Breast epithelium (tissue), 4 donors: ENCODE data around the gene MINDY4B. TPM values are rescaled to one million over a fixed set of nuclear protein-coding genes. Genes with fewer than 3 reads are reported as not detected.

Experiments
- DNase-seq, 2 donors: peaks; one replicate each; pipeline ENCODE4 v3.0.0-alpha.2; 2019; ENCODE audit warnings: low spot score in 2 of 2
- H3K27ac ChIP-seq, 2 donors: fragments of 200-600 bp; sonication (generic) in 1 of 2; one replicate each; pipeline ENCODE4 v1.5.1; 2016 to 2019; ENCODE audit warnings: mild to moderate bottlenecking in 1 of 2
- H3K27me3 ChIP-seq, 2 donors: fragments of 200-600 bp; sonication (generic) in 1 of 2; one replicate each; pipeline versions ENCODE4 v1.5.1 to v1.6.0; 2017 to 2019; ENCODE audit warnings: control low read depth in 1 of 2, mild to moderate bottlenecking in 1 of 2
- H3K36me3 ChIP-seq: fragments of 200-600 bp; one replicate; pipeline ENCODE4 v1.5.1; 2019
- H3K4me1 ChIP-seq, 2 donors: fragments of 200-600 bp; sonication (generic); one replicate each; pipeline ENCODE4 v1.5.1; 2016 to 2019; ENCODE audit warnings: control low read depth in 1 of 2
- H3K4me3 ChIP-seq, 3 donors: fragments of 200-600 bp; sonication (generic); 1 replicate in 2 of 3; 2 replicates in 1 of 3; pipeline ENCODE4 v1.5.1; 2016 to 2019; ENCODE audit warnings: mild to moderate bottlenecking in 3 of 3, moderate library complexity in 2 of 3
- H3K9me3 ChIP-seq, 2 donors: fragments of 200-600 bp; sonication (generic) in 1 of 2; one replicate each; pipeline ENCODE4 v1.5.1; 2016 to 2019; ENCODE audit warnings: control low read depth in 1 of 2
- POLR2A ChIP-seq: fragments of 450-650 bp; IDR thresholded peaks from one replicate; pipeline ENCODE4 v1.6.1; 2016; ENCODE audit warnings: antibody characterized with exemption, mild to moderate bottlenecking, moderate library complexity
- POLR2AphosphoS5 ChIP-seq, 3 donors: sonication (generic); formaldehyde crosslinking; IDR thresholded peaks; one replicate each; pipeline ENCODE4 v1.6.1; 2017; ENCODE audit warnings: antibody characterized with exemption in 3 of 3
- intact Hi-C: fragments of 100-400 bp; cut with DNase I; formaldehyde crosslinking; loops from one replicate; pipeline ENCODE4 v1.15.1; 2023; ENCODE audit warnings: low total_unique reads
- total RNA-seq, 3 donors: library from RNA; depleted of rRNA; stranded (reverse); fragments of >200 nt; gene quantifications; one replicate each; pipeline ENCODE4 v1.1.0, GENCODE V29; 2016
- TF ChIP-seq, protein P1 (sequence below), 3 donors: fragments of 450-650 bp; IDR thresholded peaks; one replicate each; pipeline ENCODE4 v1.5.1; 2016 to 2017; ENCODE audit warnings: antibody characterized with exemption in 3 of 3, mild to moderate bottlenecking in 3 of 3, moderate library complexity in 3 of 3

MINDY4B gene
- total RNA-seq, 3 donors from 2014 or later: not detected

DNA sequence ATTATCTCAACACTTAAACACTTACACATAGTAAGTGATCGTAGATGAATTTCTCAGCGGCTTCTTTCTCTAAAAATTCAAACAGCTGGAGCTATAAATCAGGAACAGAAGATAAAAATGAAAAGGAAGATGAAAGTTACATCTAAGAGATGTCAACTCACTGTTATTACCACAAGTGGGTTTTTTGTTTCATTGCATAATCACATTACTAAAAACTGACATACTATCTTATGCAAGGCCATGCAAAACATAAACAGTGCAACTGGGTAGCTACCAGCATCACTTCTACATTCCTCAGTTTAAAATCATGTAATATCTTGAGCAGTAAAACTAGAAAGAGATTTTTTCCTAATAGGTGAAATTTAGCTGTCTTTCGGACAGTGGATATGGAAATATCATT lies 14.9 kb downstream of the MINDY4B start:
- no peak for DNase-seq
- no peaks in the 10 kb centered on the region for H3K4me1 ChIP-seq
- H3K9me3 ChIP-seq: no peaks in the 10 kb centered on the region
- H3K27ac ChIP-seq: no peak overlapping the region
- TF ChIP-seq, protein P1, sequence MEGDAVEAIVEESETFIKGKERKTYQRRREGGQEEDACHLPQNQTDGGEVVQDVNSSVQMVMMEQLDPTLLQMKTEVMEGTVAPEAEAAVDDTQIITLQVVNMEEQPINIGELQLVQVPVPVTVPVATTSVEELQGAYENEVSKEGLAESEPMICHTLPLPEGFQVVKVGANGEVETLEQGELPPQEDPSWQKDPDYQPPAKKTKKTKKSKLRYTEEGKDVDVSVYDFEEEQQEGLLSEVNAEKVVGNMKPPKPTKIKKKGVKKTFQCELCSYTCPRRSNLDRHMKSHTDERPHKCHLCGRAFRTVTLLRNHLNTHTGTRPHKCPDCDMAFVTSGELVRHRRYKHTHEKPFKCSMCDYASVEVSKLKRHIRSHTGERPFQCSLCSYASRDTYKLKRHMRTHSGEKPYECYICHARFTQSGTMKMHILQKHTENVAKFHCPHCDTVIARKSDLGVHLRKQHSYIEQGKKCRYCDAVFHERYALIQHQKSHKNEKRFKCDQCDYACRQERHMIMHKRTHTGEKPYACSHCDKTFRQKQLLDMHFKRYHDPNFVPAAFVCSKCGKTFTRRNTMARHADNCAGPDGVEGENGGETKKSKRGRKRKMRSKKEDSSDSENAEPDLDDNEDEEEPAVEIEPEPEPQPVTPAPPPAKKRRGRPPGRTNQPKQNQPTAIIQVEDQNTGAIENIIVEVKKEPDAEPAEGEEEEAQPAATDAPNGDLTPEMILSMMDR (IDR thresholded peaks at IDR 0.05): no peak
- TF ChIP-seq POLR2AphosphoS5 (IDR thresholded peaks at IDR 0.05) (no peak), POLR2A (no peak)
- H3K36me3 ChIP-seq: no peaks in the 10 kb centered on the region
- no peaks in the 10 kb centered on the region for H3K27me3 ChIP-seq
- H3K4me3 ChIP-seq: no peak overlapping the region
- intact Hi-C loops: no loop called here

DNA sequence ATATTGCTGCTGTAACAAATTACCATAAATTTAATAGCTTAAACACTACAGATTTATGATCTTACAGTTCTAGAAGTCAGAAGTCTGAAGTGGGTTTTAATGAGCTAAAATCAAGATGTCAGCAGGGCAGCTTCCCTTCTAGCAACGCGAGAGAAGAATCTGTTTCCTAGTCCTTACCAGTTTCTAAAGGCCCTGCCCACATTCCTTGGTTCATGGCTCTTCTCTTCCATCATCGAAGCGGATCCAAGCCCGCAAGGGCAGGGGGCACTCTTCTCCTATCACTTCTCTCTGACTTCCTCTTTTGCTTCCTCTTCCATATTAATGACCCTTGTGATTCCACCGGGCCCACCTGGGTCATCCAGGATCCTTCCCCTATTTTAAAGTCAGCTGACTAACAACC lies 16.1 kb downstream of the MINDY4B start:
- no peak for DNase-seq
- Histone ChIP-seq H3K9me3 (no peaks in the 10 kb centered on the region), H3K27me3 (peaks cover 0 to 4% of the 10 kb centered on the region in 2 donors), H3K27ac (no peak overlapping the region), H3K4me3 (no peak overlapping the region), H3K36me3 (no peaks in the 10 kb centered on the region), H3K4me1 (no peaks in the 10 kb centered on the region)
- TF ChIP-seq POLR2AphosphoS5 (IDR thresholded peaks at IDR 0.05) (no peak), POLR2A (no peak)
- TF ChIP-seq, protein P1 (IDR thresholded peaks at IDR 0.05): no peak
- intact Hi-C loops: no loop called here

DNA sequence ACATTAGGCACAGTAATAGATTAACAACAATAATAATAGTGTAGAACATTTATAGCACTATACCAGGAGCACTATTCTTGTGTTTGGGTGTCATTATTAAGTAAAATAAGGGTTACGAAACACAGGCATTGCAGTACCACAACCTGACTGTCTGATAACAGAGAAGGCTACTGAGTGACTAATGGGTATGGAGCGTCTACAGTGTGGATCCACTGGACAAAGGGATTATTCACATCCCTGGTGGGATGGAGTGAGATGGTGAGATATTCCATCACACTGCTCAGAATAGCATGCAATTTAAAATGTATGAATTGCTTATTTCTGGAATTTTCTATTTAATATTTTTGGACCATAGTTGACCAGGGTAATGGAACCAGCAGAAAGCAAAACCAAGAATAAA lies 18.2 kb downstream of the MINDY4B start:
- H3K9me3 ChIP-seq: no peaks in the 10 kb centered on the region
- H3K27me3 ChIP-seq: peaks cover 0 to 4% of the 10 kb centered on the region in 2 donors
- intact Hi-C loops: no loop called here
- no peaks in the 10 kb centered on the region for H3K36me3 ChIP-seq
- TF ChIP-seq, protein P1 (IDR thresholded peaks at IDR 0.05): no peak
- TF ChIP-seq POLR2A (no peak), POLR2AphosphoS5 (IDR thresholded peaks at IDR 0.05) (no peak)
- H3K4me3 ChIP-seq: no peak overlapping the region
- DNase-seq: no peak
- H3K27ac ChIP-seq: no peak overlapping the region
- H3K4me1 ChIP-seq: no peaks in the 10 kb centered on the region

DNA sequence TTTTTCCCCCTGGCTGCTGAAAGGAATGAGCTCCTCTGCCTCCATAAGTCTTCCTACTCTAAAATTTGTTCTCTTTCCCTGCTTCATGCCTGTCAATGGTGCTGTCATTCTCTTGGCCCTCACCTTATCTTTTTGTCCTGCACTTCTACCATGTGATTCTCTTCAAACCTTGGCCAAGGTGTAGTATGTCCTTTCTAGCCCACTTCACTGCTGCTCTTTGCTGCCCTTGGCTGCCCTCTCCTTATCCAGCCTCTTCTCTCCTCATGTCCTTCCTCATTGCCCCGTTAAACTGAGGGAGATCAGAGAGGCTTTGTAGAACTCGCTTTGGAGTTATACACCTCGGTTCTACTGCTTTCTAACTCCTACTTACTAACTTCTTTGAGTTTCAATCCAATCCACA lies 19.7 kb downstream of the MINDY4B start:
- intact Hi-C loops: no loop called here
- H3K4me1 ChIP-seq: no peaks in the 10 kb centered on the region
- no peak for DNase-seq
- TF ChIP-seq POLR2AphosphoS5 (IDR thresholded peaks at IDR 0.05) (no peak), POLR2A (no peak)
- TF ChIP-seq, protein P1 (IDR thresholded peaks at IDR 0.05): no peak
- H3K9me3 ChIP-seq: no peaks in the 10 kb centered on the region
- peaks cover 0 to 4% of the 10 kb centered on the region in 2 donors for H3K27me3 ChIP-seq
- no peak overlapping the region for H3K4me3 ChIP-seq
- H3K27ac ChIP-seq: no peak overlapping the region
- no peaks in the 10 kb centered on the region for H3K36me3 ChIP-seq

DNA sequence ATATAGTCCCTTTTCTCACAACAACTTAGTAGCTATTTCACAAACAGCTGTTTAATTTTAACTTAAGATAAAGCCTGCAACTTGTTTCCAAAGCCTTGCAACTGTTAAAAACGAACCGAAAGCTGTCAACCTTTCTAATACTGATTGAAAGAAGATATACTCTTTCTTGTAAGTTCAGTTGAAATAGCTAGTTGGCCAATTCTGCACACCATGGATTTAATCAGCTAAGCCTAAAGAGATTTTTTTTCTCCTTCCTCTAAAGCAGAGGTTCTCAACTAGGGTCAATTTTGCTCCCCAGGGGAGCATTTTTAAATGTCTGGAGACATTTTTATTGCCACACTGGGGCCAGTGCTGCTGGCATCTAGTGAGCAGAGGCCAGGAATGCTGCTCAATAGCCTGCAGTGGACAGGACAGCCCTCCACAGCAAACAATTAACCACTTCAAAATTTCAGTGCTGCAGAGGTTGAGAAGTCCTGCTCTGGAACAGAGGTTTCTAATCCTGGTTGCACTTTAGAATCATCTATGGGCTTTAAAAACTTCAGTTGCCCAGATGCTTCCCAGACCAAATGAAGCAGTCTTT lies 26.2 kb downstream of the MINDY4B start:
- H3K27ac ChIP-seq: no peak overlapping the region
- H3K9me3 ChIP-seq: no peaks in the 10 kb centered on the region
- no peak for DNase-seq
- H3K36me3 ChIP-seq: no peaks in the 10 kb centered on the region
- no peak overlapping the region for H3K4me3 ChIP-seq
- no peaks in the 10 kb centered on the region for H3K4me1 ChIP-seq
- no peaks in the 10 kb centered on the region for H3K27me3 ChIP-seq
- intact Hi-C loops: no loop called here
- TF ChIP-seq, protein P1 (IDR thresholded peaks at IDR 0.05): no peak
- TF ChIP-seq POLR2A: no peak
- no peak for TF ChIP-seq POLR2AphosphoS5 (IDR thresholded peaks at IDR 0.05)
